Nucleus accumbens (tissue), 56 donors: ENCODE results near the gene LEAP2.

Experiments used
- DNase-seq, 56 donors: peaks; one replicate each; lab custom pipeline; 2025; lab: John Stamatoyannopoulos, UW

The LEAP2 gene

DNA sequence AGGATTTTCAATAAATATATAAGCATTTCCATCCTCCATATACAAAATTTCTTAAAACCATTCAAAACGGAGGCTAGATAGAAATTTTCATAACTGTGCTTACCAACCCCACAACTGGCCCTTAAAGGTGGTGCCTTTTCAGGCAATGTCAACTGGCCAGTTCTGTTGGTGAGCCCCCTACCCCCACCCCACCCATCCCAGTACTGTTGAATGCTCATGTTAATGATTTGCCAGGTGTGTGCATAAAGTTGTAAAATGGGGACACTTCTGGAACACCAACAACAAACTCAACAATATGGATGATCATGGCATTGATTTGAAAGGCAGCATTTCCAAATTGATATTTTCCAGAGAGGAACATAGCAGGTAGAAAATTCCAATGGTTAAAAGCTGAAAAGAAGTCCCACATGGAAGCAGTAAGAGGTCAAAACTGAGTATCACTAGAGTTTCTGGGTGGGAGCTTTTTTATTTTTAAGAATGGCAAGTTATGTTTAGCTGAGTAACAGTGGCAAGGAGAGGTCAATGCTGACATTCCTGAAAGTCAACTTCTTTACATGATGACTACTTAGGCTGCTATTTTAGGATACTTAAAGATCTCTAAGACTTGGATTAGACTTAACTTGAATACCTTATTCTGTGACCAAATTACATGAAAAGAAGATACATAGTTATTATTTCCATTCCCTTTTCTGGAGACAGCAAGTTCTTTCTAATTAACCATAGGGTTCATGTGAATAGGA is 2.7 kb downstream of the LEAP2 start:
- no peak for DNase-seq

DNA sequence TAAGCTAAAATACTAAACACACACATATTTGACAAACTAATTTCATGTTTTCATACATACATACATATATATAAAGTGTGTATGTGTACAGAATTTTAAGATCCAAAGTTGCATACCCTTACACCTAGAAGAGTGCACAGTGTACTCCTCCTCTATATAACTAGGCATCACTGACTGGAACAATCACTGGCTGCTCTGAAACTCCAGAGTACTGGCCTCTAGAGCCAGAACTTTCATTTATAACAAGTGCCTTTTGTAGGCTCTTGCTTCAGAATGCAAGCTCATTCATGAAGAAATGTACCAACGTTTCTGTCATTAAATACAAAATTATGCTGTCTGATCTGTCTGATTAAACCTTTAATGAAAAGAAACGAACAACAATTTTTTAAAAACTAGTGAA is 4.0 kb downstream of the LEAP2 start:
- no peak for DNase-seq

DNA sequence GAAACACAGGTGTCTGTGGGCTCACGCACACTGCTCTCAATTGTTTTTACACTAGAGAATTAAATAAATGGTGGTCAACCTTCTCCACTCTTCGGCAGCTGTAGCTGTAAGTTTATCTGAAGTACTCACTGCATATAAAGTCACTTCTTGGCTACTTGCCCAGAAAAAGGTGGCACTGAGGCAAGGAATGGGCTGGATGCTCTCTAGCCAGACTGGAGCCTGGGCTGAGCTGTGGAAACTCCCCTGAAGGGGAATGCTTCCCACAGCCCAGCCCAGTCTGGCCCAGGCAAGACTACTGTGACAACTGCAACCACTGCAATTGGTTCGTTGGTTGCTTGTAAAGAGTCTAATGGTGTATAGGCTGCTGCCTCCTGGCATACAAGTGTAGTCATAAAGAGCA is 4.5 kb downstream of the LEAP2 start:
- DNase-seq = peak in 13 of 56 donors; percentile 7 to 28 (median 10)

DNA sequence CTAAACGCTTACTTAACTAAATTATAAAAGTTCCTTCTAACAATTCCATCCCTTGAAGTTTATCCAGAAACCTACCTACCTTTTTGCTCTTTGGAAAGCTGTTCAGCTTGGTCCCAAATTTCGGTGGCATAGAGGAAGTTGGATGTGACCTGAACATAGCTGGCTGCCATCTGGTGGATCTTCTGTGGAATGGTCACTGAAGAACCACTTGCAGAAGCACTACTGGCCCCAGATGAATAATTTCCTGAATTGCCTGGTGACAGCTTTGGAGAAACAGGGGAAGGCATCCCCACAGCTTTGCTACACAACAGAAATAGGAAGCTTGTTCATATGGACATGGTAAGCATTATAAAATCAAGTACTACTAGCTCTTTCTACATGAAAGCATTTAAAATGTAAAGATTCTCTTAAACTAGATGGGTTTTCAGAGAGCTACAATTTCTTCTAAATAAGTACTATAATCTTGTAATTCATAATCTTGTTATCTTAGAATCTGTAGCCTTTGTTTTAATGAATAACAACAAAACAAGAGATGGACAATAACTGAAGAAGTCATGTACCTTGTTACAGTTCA is 9.9 kb downstream of the LEAP2 start:
- peak in 36 of 56 donors; percentile 6 to 72 (median 32) for DNase-seq

DNA sequence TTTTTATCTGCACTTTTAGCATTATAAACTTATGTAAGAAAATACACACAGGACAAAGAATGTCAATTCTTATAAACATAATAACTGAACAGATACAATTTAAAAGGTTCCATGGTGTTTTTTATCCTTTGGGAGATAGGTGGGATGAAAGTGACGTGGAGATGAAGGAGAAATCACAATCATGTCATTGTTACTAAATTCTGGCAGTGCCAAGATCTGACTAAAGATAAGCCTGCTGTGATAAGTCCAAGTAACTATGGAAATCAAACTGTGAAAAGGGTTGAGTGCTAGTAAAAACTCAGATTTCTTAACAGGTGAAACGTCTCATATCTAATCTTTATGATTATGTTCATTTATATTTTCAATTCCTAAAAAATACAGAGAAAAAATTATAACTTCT is 11.1 kb downstream of the LEAP2 start:
- no peak for DNase-seq

DNA sequence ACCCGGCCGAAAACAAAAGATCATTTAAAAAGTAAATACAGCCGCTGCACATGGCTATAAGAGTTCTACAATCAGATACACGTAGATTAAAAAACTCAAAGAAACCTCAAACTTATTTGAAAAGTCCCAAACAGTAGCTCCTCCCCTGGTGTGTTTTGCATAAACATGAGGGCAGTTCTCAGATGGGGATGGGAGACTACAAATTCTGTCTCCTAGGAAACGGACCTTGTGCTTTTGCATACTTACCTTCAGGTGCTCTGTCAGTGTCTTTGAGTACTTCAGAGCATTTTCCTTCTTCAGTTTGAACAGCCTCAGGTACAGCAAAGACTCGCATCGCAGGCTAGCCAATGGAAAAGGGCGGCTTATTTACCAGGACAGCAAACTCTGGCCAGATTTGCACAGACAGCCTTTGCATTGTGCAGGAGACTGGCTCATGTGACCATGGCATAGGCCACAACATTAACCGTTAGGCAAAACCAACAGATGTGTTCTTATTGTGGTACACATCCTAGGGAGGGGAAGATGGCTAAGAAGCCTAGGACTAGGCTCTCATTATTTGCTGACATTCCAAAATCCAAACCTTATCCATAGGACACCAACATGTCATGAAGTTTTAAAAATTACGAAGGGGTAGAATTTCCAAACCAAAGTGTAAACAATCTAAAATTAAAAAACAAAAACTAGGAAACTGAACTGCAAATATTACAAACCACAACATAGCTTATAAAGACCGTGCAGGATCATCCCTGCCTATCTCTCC is 12.8 kb downstream of the LEAP2 start:
- DNase-seq = peak in 3 of 56 donors; percentile 5 to 18 (median 9)

DNA sequence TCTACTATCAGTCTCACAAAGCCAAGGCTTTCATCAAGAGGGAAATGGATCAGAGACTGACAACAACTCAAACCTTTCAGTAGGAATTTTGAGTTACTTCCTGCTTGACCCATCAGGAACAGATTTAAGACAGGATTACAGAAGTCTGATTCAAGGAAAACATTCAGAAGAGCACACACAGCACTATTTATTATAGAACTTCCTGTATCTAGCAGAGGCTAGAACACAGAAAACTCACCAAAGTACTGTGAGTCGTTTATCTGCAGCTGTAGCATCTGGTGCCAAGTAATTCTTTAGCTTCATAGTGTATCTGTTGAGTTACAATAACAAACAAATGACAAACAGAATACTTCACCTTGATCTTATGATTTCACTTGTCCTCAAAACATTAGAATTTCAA is 13.8 kb downstream of the LEAP2 start:
- DNase-seq = no peak

DNA sequence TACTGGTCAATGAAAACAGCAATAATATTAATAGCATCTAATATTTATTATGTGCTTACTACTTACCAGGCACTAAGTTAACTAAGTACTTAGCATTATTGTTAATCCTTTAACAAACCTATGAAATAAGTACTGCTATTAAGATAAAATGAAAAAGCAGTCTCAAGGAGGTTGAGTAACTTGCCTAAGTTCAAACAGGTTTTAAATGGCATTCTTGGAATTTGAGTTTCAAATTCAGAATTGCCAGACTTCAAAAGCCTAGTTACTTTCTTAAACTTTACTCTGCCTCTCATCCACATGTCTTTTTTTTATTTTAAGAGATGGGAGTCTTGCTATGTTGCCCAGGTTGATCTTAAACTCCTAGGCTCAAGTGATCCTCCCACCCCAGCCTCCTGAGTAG is 16.0 kb downstream of the LEAP2 start:
- no peak for DNase-seq

DNA sequence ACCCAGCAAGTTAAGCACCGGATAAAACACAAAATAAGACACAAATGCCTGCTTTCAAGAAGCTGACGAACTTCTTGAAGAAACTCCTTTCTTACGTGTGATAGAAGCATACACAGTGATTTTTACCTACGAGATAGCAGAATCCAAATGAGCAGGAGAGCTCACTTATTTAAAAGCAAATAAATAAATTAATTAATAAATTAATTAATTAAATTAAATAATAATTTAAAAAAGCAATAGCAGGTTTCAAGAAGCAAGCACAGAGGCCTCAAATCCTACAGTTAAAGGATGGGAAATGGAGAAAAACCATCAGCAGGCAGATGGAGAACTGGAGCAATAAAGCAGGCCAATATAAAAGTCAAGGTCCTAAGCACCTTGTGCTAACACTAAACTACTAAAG is 17.3 kb downstream of the LEAP2 start:
- DNase-seq = no peak

DNA sequence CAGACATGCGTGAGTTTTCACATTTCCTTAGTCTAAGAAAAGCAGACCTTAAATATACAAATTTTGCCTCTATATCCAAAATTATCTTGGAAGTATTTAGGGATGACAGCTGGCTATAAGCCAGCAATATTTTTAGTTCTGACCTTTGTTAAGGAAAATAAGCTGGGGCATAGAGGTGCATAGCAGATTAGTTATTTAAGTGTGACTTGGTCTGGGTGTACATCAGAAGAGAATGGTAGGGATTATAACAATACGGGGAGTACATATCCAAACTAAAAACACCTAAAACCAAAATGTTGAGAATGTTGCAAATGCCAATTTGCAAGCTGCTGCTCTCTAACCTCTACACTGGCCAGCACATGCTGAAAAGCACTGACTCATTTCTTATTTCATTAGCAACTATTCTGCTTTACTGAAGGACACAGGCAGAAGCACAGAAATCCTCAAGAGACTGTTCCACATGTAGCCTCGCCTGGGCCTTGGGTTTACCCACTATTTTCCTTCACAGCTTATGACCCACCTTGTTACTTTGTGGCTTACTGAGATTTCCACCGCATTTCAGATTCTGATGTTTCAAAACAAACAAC is 22.3 kb downstream of the LEAP2 start:
- DNase-seq = no peak

DNA sequence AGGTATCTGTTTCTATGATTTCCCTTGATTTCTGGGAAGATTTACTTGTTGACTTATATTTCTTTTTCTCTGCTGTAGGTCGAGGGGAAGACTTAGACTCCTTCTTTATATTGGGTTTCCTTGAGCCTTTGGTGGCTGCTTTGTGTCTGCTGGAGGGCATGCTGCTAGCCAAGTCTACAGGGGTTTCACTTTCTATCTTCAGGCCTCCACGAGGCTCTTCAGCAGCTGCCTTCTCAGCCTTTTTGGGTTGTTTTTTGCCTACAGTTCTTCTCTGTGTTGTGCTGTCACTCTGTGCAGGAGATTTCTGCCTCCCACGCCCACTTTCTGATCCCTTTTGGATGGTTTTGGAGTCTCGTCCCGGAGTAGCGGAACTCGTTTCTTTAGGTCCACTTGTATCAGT is 23.2 kb downstream of the LEAP2 start:
- no peak for DNase-seq

DNA sequence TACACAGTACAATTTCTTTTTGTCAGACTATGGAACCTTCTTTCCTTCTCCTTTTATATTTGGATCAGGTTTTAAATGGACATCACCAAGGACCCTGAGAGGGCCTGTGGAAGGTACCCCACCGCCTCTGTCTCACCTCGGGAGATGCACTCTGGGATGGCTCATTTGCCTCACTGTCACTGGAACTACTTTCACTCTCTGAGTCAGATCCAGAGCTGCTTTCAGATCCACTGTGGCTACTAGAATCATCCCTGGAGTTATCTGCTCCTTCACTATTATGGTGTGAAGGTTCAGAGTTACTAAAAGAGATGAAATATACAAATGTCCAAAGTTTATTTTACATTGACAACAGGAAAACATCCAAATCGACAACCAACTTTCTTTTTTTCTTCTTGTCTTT is 24.6 kb downstream of the LEAP2 start:
- no peak for DNase-seq

DNA sequence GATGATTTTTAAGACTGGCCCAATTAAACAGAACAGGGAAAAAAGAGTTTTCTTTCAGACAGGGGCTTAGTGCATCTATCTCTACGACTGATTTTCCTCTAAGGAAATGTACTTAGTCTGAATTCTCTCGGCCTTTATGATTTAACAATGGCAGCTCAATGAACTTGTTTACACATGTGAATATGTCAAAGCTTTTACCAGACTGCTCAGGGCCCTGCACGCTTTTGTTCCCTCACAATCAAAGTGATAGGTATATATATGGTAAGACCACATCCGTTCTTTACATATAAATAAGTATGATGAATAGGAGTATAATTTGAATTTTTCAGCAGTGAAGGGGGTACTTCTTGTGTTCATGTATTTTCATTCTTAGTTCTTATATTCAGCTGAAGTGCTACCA is 27.6 kb downstream of the LEAP2 start:
- DNase-seq = no peak

DNA sequence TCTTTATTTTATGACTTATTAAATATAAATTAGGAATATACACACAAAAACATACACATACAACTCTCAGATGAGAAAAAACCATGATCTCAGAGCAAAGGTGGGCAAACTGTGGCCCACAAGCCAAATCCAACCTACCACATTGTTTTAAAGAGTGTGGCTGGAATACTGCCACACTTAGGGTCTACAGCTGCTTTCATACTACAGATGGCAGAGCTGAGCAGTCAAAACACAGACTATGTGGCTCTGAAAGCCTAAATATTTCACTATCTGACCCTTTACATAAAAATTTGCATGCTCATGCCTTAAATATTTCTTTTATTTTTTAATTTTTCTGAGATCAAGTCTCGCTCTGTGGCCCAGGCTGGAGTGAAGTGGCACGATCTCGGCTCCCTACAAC is 28.3 kb downstream of the LEAP2 start:
- no peak for DNase-seq

DNA sequence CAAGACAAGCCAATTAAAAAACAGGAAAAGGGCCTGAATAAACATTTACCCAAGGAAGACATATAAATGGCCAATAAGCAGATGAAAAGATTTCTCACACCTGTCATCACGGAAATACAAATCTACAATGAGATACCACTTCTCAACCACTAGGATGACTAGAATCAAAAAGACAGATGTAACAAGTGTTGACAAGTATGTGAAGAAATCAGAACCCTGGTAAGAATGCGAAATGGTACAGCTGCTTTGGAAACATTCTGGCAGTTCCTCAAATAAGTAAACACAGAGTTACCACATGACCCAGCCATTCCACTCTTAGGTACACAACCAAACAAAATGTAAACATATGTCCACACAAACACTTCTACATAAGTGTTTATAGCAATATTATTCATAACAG is 32.5 kb downstream of the LEAP2 start:
- DNase-seq = no peak

DNA sequence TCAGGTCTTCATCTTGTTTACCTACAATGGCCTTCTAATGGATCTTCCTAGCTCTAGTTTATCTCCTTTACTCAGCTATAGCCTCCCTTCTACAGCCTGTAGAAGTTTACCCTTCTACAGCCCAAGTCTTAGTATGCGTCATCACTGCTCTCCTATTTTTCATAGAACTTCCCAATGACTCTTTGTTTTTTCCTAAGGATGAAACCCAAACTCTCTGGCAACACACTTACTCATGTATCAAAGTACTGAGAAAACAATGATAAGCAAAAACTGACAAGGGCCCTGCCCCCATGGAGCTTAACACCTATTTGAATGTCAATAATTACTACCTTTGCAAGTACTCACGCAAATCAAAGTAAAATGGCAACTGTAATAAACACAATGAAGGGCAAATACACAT is 33.7 kb downstream of the LEAP2 start:
- no peak for DNase-seq

DNA sequence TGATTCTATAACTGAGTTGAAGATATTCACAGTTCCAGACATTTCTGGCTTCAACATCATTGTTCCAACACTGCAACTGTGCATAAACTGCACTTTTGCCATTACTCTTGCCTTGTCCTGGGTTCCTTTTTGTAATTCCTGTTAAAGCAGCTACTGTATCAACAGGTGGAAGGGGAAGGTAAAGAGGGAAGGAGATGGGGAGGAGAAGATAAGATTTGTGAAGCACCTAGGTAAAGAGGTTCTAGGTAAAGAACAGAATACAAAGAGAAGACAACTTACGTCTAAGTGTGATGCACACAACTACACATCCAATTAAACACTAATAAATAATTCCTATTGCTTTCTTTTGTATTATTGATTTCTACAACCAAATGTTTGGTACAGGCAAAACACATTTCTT is 36.2 kb downstream of the LEAP2 start:
- DNase-seq = no peak

DNA sequence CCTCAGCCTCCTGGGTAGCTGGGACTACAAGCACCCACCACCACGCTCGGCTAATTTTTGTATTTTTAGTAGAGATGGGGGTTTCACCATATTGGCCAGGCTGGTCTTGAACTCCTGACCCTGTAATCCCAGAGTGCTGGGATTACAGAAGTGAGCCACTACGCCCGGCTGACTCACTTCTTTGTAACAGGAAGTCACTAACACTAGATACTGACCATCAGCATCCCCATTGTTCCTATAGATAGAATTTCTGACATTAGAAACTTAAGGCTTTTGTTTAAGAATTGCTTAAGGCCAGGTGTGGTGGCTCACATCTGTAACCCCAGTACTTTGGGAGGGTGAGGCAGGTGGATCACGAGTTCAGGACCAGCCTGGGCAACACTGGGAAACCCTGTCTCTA is 42.2 kb downstream of the LEAP2 start:
- no peak for DNase-seq

DNA sequence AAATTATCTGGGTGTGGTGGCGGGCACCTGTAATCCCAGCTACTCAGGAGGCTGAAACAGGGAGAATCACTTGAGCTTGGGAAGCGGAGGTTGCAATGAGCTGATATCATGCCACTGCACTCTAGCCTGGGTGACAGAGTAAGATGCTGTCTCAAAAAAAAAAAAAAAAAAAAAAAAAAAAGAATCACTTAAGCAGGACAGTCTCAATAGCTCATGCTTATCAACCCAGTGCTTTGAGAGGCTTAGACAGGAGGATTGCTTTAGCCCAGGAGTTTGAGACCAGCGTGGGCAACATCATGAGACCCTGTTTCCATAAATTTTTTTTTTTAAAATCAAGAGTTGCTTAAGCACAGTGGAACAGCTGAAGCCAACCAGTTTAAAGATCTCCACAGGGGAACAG is 42.6 kb downstream of the LEAP2 start:
- no peak for DNase-seq
